Fibroblast of lung (primary cell): ENCODE data around the gene TOLLIP. TPM values are rescaled to one million over a fixed set of nuclear protein-coding genes. Genes with fewer than 3 reads are reported as not detected.

Experiments
- DNase-seq, 2 donors: peaks; one replicate each; pipeline versions ENCODE4 v3.0.0 to v3.0.0-alpha.2; 2010; ENCODE audit warnings: low read depth in 2 of 2
- H2AFZ ChIP-seq: 2 replicates; pipeline ENCODE4 v1.5.1; 2012; ENCODE audit warnings: low read length, control low read depth, inconsistent platforms
- H3K27ac ChIP-seq: 2 replicates; pipeline ENCODE4 v1.5.1; 2011; ENCODE audit warnings: low read length, control low read depth; ENCODE audit not compliant: insufficient read depth
- H3K27me3 ChIP-seq: 2 replicates; pipeline ENCODE4 v1.5.1; 2011; ENCODE audit warnings: mild to moderate bottlenecking, low read length; ENCODE audit not compliant: control insufficient read depth, insufficient read depth
- H3K36me3 ChIP-seq: 2 replicates; pipeline ENCODE4 v1.5.1; 2011; ENCODE audit warnings: low read length; ENCODE audit not compliant: control insufficient read depth, insufficient read depth
- H3K4me1 ChIP-seq: 2 replicates; pipeline ENCODE4 v1.5.1; 2011; ENCODE audit warnings: low read length; ENCODE audit not compliant: control insufficient read depth, insufficient read depth; ENCODE audit errors: extremely low read depth
- H3K4me2 ChIP-seq: 2 replicates; pipeline ENCODE4 v1.5.1; 2011; ENCODE audit warnings: low read length, control low read depth; ENCODE audit not compliant: insufficient read depth; ENCODE audit errors: extremely low read depth
- H3K4me3 ChIP-seq, 4 experiments: fragments of 200-600 bp in 1 of 4; sonication (generic) in 1 of 4; replicated peaks in 1 of 4; 2 replicates each; pipeline ENCODE4 v1.5.1; 2011 to 2016; ENCODE audit warnings: low read length in 4 of 4, low read depth in 3 of 4, mild to moderate bottlenecking in 3 of 4, control low read depth in 2 of 4, inconsistent platforms in 1 of 4, mixed read lengths in 1 of 4; ENCODE audit not compliant: insufficient read depth in 1 of 4; ENCODE audit errors: control extremely low read depth in 1 of 4
- H3K79me2 ChIP-seq: 2 replicates; pipeline ENCODE4 v1.5.1; 2012; ENCODE audit warnings: mild to moderate bottlenecking, low read length, inconsistent platforms; ENCODE audit not compliant: control insufficient read depth, insufficient read depth
- H3K9ac ChIP-seq: 2 replicates; pipeline ENCODE4 v1.5.1; 2011; ENCODE audit warnings: mild to moderate bottlenecking, low read length, control low read depth; ENCODE audit not compliant: insufficient read depth
- H3K9me3 ChIP-seq: 2 replicates; pipeline ENCODE4 v1.5.1; 2012; ENCODE audit warnings: low read depth, low read length; ENCODE audit not compliant: control insufficient read depth, insufficient read depth
- H4K20me1 ChIP-seq: 2 replicates; pipeline ENCODE4 v1.5.1; 2011; ENCODE audit warnings: low read length; ENCODE audit not compliant: control insufficient read depth, insufficient read depth; ENCODE audit errors: extremely low read depth
- CTCF ChIP-seq, 2 donors: IDR thresholded peaks in 1 of 2; conservative IDR thresholded peaks in 1 of 2; 1 replicate in 1 of 2; 2 replicates in 1 of 2; pipeline ENCODE4 v1.5.1; 2011 to 2012; ENCODE audit warnings: low read length in 2 of 2, control low read depth in 1 of 2, inconsistent platforms in 1 of 2, low read depth in 1 of 2, mild to moderate bottlenecking in 1 of 2
- EZH2 ChIP-seq: IDR thresholded peaks from 2 replicates; pipeline ENCODE4 v1.5.1; 2012; ENCODE audit warnings: low read length, control low read depth, mild to moderate bottlenecking; ENCODE audit errors: missing control alignments
- polyA plus RNA-seq, 2 donors: library from polyadenylated mRNA; depleted of rRNA in 1 of 2; stranded (reverse) in 1 of 2; unstranded in 1 of 2; fragments of >200 nt; gene quantifications; 2 replicates each; pipeline ENCODE4 v1.2.1, GENCODE V29; 2011 to 2012; ENCODE audit warnings: missing spikeins in 1 of 2
- total RNA-seq: library from RNA; depleted of rRNA; stranded (reverse); fragments of >200 nt; gene quantifications from 2 replicates; pipeline ENCODE4 v1.2.1, GENCODE V29; 2014

The TOLLIP gene
- total and polyA plus RNA-seq, 2 donors (not counting 1 experiment from before 2014, with no cell fraction given), result 28.4 to 34.6 TPM

GRCh38 chr11:1233351-1234053 lies 75.9 kb downstream of the TOLLIP start:
- no peak for TF ChIP-seq EZH2
- TF ChIP-seq CTCF (conservative IDR thresholded peaks at IDR 0.05 in 1 of 2, IDR thresholded peaks at IDR 0.05 in 1 of 2; ENCODE audit: low read depth in 1 of 2, low read length in 2 of 2), result no peak
- Histone ChIP-seq H4K20me1 (no peaks in the 10 kb centered on the region), H3K27ac (no peak overlapping the region), H3K4me2 (no peak overlapping the region), H3K4me3 (no peak overlapping the region), H3K4me1 (no peaks in the 10 kb centered on the region), H3K36me3 (no peaks in the 10 kb centered on the region), H3K79me2 (no peaks in the 10 kb centered on the region), H3K9ac (no peak overlapping the region), H3K9me3 (no peaks in the 10 kb centered on the region), H2AFZ (no peak overlapping the region), H3K27me3 (no peaks in the 10 kb centered on the region)
- DNase-seq, result no peak

GRCh38 chr11:1232883-1233321 lies 76.5 kb downstream of the TOLLIP start:
- no peaks in the 10 kb centered on the region for H3K9me3 ChIP-seq
- no peaks in the 10 kb centered on the region for H3K27me3 ChIP-seq
- H3K4me3 ChIP-seq, result no peak overlapping the region
- TF ChIP-seq CTCF (conservative IDR thresholded peaks at IDR 0.05 in 1 of 2, IDR thresholded peaks at IDR 0.05 in 1 of 2; ENCODE audit: low read depth in 1 of 2, low read length in 2 of 2), result no peak
- TF ChIP-seq EZH2, result no peak
- no peaks in the 10 kb centered on the region for H3K36me3 ChIP-seq
- no peaks in the 10 kb centered on the region for H3K4me1 ChIP-seq
- no peak overlapping the region for H3K27ac ChIP-seq
- no peaks in the 10 kb centered on the region for H3K79me2 ChIP-seq
- H3K9ac ChIP-seq, result no peak overlapping the region
- H4K20me1 ChIP-seq, result no peaks in the 10 kb centered on the region
- no peak overlapping the region for H3K4me2 ChIP-seq
- no peak overlapping the region for H2AFZ ChIP-seq
- DNase-seq, result no peak

- Histone ChIP-seq H2AFZ (no peak overlapping the region), H3K27me3 (no peaks in the 10 kb centered on the region), H3K4me3 (no peak overlapping the region), H3K4me2 (no peak overlapping the region), H3K9ac (no peak overlapping the region), H3K4me1 (no peaks in the 10 kb centered on the region), H3K79me2 (no peaks in the 10 kb centered on the region), H4K20me1 (no peaks in the 10 kb centered on the region), H3K27ac (no peak overlapping the region), H3K36me3 (no peaks in the 10 kb centered on the region), H3K9me3 (no peaks in the 10 kb centered on the region)
- no peak for TF ChIP-seq CTCF (conservative IDR thresholded peaks at IDR 0.05 in 1 of 2, IDR thresholded peaks at IDR 0.05 in 1 of 2; ENCODE audit: low read depth in 1 of 2, low read length in 2 of 2)
- TF ChIP-seq EZH2, result no peak
- DNase-seq, result no peak
Observed at GRCh38 chr11:1232021-1232882, 77.2 kb downstream of the TOLLIP start.
